Stimulated activated CD8-positive, alpha-beta memory T cell treated with anti-CD3 and anti-CD28 coated beads, Interleukin-7, amount 100 ng/mL, for 4 hours (primary cell): ENCODE results near the gene RAP1GAP2.

Experiments used
- DNase-seq, 2 donors: peaks; one replicate each; pipeline ENCODE4 v3.0.0-alpha.2; 2020; ENCODE audit warnings: low read depth in 2 of 2

The RAP1GAP2 gene

GRCh38 chr17:2786176-2786881, 9.9 kb upstream of the RAP1GAP2 start:
- peak; percentile 77 to 79 for DNase-seq

DNA sequence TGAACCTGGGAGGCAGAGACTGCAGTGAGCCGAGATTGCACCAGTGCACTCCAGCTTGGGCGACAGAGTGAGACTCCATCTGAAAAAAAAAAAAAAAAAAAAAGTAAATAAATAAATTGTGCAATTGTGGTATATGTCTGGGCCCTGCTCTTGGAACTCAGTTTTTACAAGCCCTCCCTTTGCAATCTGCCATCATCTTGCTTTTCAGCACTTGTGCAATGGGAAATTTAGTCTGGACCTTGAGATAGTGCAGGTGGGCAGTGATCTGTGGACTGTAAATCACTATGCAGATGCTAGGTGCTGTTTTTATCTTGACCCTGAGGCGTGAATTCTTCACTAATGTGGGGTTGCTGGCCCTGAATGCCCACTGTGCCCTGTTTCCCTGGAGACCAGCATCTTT, 6.5 kb upstream of the RAP1GAP2 start:
- no peak for DNase-seq

DNA sequence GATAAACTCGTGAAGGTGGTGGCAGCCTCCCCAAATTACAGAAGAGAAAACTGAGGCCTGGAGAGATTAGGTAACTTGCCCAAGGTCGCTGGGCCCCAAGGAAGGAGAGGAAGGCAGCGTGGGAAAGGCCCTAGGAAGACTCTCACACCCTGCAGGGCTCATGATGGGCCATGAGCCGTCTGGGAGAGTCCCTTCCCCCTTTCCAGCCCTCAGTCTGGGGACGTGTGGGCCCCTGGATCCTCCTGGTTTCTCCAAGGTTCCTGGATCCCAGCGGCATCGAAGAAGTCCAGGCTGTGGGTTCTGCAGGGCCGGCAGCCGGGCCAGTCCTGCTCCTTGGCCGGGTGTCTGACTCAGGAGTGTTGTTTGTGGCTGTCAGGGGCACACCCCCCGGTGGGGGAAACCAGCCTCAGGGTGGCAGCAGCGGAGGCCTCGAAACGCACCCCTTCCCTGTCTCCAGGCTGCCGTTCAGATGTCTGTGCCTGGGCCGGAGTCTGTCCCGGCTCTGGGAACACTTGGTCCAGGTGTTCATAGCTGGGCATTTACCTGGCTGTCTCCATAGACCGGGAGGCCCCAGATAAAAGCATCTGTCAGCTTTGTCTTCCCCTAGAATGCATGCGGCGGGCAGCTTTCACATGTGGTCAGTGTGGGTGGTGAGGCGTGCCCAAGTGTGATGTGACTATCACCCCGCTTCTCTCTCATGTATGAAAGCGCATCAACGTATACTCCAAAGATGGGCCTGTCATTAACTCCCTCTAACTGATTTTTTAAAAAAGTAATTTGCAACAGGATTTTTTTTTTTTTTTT, 3.7 kb upstream of the RAP1GAP2 start:
- peak; percentile 72 to 76 for DNase-seq

DNA sequence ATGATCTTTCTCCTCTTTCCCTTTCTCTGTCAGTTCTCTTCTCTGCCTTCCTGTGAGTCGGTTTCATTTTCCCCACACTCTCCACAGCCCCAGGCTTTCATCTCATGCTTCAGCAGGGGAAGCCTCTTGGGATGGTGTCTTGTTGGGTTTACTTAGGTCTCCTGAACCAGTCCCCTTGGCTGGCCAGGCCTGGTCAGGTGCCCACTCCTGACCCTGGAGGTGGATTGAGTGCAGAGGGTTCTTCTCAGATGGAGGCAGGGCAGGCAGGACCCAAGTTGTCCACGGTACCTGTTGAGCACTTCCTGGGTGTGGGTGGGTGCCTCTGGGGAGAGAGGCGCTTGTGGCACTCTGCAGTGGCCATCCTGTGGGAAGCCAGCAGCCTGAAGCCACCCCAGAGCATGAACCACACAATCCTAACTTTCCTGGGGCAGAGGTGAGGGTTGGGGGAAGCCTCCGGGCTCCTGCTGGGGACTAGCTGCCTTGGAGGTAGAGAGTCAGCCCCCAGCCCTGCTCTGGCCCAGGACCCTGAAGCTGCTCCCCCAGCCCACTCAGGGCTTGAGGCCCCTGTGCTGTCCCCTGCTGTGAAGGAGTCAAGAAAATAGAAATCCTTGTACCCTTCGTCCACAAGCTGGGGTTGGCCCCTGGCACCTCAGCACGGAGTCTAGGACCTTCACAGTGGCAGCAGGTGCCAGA, 2.0 kb upstream of the RAP1GAP2 start:
- DNase-seq: no peak

- no peak for DNase-seq
These were observed 636 bp upstream of the RAP1GAP2 start for GRCh38 chr17:2795441-2796163.

DNA sequence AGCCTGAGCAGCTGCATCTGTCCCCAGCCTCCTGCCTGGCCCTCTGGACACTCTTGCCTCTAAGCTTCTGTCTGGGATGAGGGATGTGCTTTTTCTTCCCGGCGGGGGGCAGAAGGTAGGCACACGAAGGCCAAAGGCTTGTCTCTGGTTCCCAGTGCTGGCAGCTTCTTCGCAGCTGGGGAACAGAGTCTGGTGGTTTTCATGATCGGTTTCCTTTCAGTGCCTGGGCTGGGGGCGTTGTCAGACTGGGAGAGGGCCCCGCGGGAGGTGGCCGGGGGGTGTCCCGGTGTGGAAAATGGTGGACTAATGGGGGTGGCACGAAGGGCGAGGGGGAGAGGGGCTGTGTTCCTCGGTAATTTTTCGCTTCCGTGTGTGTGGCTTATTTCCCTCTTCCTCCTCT, 988 bp downstream of the RAP1GAP2 start:
- DNase-seq: no peak

GRCh38 chr17:2797637-2798036, 1.4 kb downstream of the RAP1GAP2 start:
- DNase-seq: no peak

DNA sequence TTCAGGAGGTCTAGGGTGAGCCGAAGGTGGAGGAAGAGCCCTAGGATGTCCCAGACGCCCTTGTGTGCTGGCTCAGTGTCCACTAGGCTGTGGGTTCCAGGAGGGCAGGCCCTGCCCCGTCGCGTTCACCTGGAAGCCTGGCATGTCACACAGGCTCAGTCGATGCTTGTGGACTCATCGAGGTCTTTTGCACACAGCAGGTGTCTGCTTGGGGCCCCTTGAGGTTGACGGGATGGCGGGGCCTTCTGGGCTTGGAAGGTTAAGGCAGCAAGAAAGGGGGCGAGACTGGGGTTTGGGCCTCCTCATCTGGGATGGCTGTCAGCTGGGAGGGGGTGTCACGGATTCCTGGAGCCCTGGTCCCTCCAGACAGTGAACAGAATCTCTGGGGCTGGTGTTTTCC, 1.9 kb downstream of the RAP1GAP2 start:
- no peak for DNase-seq

DNA sequence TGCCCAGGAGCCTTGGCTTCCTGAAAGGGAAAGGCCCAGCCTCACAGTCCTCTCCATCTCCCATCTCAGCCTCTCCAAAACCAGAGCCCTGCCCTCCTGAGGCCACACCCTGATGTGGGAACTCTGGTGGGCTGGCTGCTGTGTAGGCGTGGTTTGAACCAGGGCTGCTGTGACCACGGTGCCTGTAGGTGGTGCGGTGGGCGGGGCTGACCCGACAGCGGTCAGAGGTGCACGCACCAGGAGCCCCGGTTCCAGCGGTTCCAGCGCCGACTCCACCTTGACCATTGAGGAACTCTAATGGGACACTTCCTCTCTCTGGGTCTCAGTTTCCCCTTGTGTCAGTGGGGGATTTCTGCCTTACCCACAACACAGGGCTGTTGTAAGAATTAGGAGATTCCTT, 2.4 kb downstream of the RAP1GAP2 start:
- DNase-seq: peak in 1 of 2 donors; percentile 38

- DNase-seq: no peak
These were observed 3.4 kb downstream of the RAP1GAP2 start for GRCh38 chr17:2799653-2800052.

DNA sequence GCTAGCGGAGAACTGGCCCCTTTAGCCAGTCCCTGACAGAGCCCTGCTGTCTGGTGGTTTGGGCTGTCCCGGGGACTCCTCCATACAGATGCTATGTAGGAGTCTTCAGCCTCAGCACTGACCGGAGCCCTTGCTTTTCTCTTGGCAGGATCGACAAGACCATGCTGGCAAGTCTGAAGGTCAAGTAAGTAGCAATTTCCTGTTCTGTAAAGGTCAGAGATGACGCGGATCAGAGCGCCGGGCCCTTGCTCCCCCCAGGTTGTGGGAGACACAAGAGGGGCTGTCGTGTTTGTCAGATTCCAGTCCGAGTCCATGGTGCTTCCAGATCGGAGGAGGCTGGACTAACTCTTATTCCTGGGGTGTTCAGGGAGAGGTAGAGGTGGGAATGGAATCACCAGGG, 4.1 kb downstream of the RAP1GAP2 start:
- DNase-seq: no peak

DNA sequence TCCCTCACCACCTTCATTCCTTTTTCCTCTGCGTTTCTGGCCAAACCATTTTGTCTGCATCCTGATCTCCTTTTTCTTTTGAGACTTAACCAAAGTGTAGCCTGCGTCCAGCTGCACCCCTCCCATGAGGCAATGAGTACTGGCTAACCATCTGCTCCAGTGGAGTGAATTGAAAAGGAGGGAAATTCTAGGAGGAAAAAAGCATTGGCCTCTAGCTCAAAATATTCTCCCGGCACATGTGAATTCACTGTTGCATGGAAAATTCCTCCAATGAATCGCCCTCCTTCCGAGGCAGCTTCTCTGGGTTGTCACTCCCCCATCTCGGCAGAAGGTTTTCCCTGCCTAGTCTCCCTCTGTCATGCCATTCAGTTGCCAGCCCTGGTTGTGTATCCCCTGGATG, 5.6 kb downstream of the RAP1GAP2 start:
- DNase-seq: no peak

DNA sequence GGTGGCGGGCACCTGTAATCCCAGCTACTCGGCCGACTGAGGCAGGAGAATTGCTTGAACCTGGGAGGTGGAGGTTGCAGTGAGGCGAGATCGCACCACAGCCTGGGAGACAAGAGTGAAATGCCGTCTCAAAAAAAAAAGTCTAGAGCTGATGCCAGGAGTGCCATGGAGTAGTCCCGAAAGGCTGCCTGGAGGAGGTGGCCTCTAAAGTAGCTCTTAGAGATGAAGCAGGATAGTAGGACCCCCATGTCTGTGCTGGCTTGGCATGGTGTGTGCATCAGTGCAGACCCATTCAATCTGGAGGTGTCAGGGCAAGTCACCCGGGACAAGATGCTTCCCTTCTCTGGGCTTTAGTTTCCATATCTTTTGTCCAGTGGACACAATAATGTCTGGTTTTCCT, 6.3 kb downstream of the RAP1GAP2 start:
- no peak for DNase-seq

GRCh38 chr17:2803386-2803785, 7.1 kb downstream of the RAP1GAP2 start:
- DNase-seq: no peak

- no peak for DNase-seq
These were observed 7.7 kb downstream of the RAP1GAP2 start for GRCh38 chr17:2803971-2804370.

DNA sequence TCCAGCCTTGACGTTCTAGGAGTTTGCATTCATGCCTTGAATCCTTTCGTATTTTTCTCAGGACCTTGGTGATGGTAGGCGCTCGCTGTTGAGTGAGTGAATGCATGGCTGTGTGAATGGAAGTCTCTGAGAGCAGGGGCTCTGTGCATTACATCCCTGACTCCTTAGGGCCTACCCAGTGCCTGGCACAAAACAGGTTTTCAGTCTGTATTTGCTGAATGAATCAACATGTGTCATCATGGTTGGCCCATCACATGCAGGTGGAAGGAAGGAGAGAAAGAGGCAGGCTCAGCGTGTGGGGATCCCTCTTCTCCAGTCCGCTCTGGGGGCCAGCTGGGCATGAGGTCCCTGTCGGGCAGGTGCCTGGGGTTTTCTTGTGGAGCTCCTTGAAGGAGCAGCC, 8.7 kb downstream of the RAP1GAP2 start:
- no peak for DNase-seq

GRCh38 chr17:2805961-2806360, 9.7 kb downstream of the RAP1GAP2 start:
- DNase-seq: no peak

DNA sequence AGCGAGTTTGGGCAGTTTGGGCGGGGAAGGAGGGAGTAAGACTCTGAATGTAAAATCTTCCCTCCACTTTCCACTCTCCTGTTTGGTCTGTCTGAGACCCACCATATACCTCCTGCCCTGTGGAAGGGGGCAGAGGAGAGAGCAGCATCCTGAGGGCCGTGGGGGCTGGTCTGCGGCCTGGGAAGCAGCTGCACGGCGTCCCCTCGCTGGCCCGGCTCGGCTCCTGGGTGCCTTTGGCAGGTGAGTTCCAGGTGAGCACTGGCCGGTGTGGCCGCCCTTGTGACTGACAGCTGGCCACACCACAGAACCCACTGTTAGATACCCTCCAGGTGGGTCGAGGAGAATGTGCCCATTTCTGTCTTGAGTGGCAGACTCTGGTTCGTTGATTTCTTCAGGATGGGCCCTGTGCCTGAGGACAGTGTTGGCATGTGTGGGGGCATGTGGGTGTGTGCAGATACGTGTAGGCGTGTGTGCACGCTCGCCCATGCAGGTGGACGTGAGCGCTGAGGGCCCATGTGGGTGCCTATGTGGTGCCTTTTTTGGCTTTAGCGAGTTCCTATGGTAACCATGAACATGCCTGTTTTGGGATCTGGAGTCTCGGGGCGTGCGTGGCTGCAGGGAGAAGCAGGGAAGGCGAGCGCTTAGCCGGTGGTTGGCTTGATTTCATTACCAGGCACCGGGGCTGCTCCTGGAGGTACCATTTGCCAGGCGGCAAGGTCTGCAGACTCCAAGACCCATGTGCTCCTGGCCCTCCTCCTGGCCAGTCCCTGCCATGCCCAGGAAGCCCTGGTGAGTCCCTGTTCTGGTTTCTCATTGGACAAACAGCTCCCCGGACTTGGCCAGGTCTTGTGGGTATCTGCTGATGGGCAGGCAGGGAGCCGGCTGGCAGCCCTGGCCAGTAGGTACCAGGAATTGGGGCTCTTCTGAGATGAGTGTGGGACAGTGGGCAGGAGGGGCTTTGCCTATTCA, 12.4 kb downstream of the RAP1GAP2 start:
- no peak for DNase-seq

DNA sequence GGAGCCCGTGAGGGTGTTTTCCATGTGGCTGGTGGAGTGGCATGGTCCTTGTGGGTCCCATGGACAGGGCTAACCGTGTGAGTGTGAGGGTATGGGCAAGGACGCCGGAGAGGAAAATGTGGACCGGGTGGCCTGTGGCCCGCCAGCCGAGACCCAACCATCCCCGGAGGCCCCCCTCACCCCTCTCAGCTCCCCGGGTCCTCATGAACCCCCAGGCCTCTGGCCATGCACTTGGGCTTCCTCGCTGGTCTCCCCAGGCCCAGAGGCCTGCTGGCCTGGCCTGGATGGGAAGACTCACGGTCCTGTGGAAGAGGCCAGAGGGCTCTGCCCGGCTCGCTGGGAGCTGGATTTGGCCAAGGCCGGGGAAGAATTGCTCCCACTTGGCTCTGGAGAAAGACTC, 13.1 kb downstream of the RAP1GAP2 start:
- no peak for DNase-seq

DNA sequence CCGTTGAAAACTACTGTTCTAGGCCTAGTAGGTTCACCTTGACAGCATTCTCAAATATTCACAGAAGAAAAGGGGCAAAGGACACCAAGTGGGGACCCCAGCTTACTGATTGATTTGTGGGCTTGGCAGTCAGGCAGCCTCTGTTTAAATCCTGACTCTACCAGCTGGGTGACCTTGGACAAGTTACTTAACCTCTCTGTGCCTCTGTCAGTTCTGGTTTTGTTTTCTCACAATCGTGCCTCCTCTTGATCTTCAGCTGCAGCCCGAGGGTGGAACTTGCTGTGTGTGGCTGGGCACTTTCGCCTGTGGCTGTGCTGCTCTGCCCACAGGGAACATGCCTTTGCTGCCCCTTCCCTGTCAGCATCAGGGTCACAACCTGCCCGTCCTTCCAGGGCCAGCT, 17.8 kb downstream of the RAP1GAP2 start:
- DNase-seq: no peak
